Endodermal cell (in vitro differentiated cells): ENCODE measurements around the gene CEP170. TPM values are rescaled to one million over a fixed set of nuclear protein-coding genes. Genes with fewer than 3 reads are reported as not detected.

Source experiments
- DNase-seq: peaks from one replicate; pipeline ENCODE4 v3.0.0-alpha.2; 2017
- H3K27ac ChIP-seq: 2 replicates; pipeline ENCODE4 v1.5.1; 2013; ENCODE audit warnings: mild to moderate bottlenecking, low read depth, low read length, moderate library complexity
- H3K27me3 ChIP-seq: 2 replicates; pipeline ENCODE4 v1.6.1; 2013; ENCODE audit warnings: mild to moderate bottlenecking, low read length, moderate library complexity; ENCODE audit not compliant: insufficient read depth, control insufficient read depth, poor library complexity, severe bottlenecking
- H3K36me3 ChIP-seq: 2 replicates; pipeline ENCODE4 v1.7.0; 2013; ENCODE audit warnings: mild to moderate bottlenecking, low read length, moderate library complexity; ENCODE audit not compliant: control insufficient read depth, insufficient read depth
- H3K4me1 ChIP-seq: one replicate; pipeline ENCODE4 v1.7.0; 2013; ENCODE audit warnings: low read length; ENCODE audit not compliant: control insufficient read depth, insufficient read depth
- H3K4me3 ChIP-seq: 2 replicates; pipeline ENCODE4 v1.5.1; 2013; ENCODE audit warnings: mild to moderate bottlenecking, low read length, moderate library complexity
- H3K9ac ChIP-seq: 2 replicates; pipeline ENCODE4 v1.6.1; 2013; ENCODE audit warnings: mild to moderate bottlenecking, low read length, moderate library complexity; ENCODE audit not compliant: poor library complexity, severe bottlenecking; ENCODE audit errors: extremely low read depth
- H3K9me3 ChIP-seq: 2 replicates; pipeline ENCODE4 v1.6.1; 2013; ENCODE audit warnings: mild to moderate bottlenecking, low read length, moderate library complexity; ENCODE audit not compliant: control insufficient read depth
- H3K27ac Mint-ChIP-seq: 2 replicates; pipeline ENCODE4 v1.8.0; 2020; ENCODE audit warnings: mixed read lengths
- H3K27me3 Mint-ChIP-seq: 2 replicates; pipeline ENCODE4 v1.8.0; 2021; ENCODE audit warnings: mild to moderate bottlenecking, mixed read lengths; ENCODE audit not compliant: insufficient read depth
- H3K36me3 Mint-ChIP-seq: 2 replicates; pipeline ENCODE4 v1.8.0; 2020; ENCODE audit warnings: low read depth, mixed read lengths
- H3K4me1 Mint-ChIP-seq: 2 replicates; pipeline ENCODE4 v1.8.0; 2020; ENCODE audit warnings: mixed read lengths
- H3K4me3 Mint-ChIP-seq: 2 replicates; pipeline ENCODE4 v1.8.0; 2020; ENCODE audit warnings: mild to moderate bottlenecking, moderate library complexity, mixed read lengths
- H3K9me3 Mint-ChIP-seq: 2 replicates; pipeline ENCODE4 v1.8.0; 2020; ENCODE audit warnings: mild to moderate bottlenecking, mixed read lengths
- CTCF ChIP-seq: fragments of 200-600 bp; sonication (generic); conservative IDR thresholded peaks from 2 replicates; pipeline ENCODE4 v1.5.0; 2021; ENCODE audit warnings: antibody characterized with exemption, mild to moderate bottlenecking
- WGBS, 2 experiments: methylation state at CpG; one replicate each; pipeline versions ENCODE4 v1.1.5 to v1.1.7; 2013; ENCODE audit warnings: missing lambda C conversion rate in 2 of 2, mixed read lengths in 1 of 2; ENCODE audit not compliant: insufficient coverage in 1 of 2, insufficient read length in 1 of 2; 5-methylcytosine and 5-hydroxymethylcytosine counted together
- total RNA-seq, 2 donors: library from RNA; stranded (reverse); fragmentation: NEBNext Ultra II Directional in 1 of 2; extraction: Animal tissue kit (Norgen Biotek cat#: 25700) in 1 of 2; gene quantifications; 2 replicates in 1 of 2; 3 replicates in 1 of 2; pipeline ENCODE4 v1.2.1, GENCODE V29; 2021

Gene CEP170
- total RNA-seq, 2 donors from 2014 or later, result 85.7 to 99.8 TPM

- no peak for DNase-seq
- 86 to 96% methylated on average over 6 to 7 of the region's 7 CpGs for WGBS, 2 experiments
- no peak for TF ChIP-seq CTCF
- Histone ChIP-seq H3K27ac (no peak overlapping the region), H3K4me1 (peaks cover 4% of the 10 kb centered on the region), H3K9ac (no peak overlapping the region), H3K9me3 (no peaks in the 10 kb centered on the region), H3K36me3 (no peaks in the 10 kb centered on the region), H3K4me3 (no peak overlapping the region), H3K27me3 (no peaks in the 10 kb centered on the region)
- Mint-ChIP-seq H3K4me1 (peaks cover 6% of the 10 kb centered on the region), H3K36me3 (no peaks in the 10 kb centered on the region), H3K9me3 (no peaks in the 10 kb centered on the region), H3K4me3 (no peak overlapping the region), H3K27me3 (no peaks in the 10 kb centered on the region), H3K27ac (no peak overlapping the region)
These were observed 3.6 kb upstream of the CEP170 start for GRCh38 chr1:243258731-243259130.

GRCh38 chr1:243257189-243257588 is 2.1 kb upstream of the CEP170 start:
- Mint-ChIP-seq H3K4me3 (no peak overlapping the region), H3K36me3 (no peaks in the 10 kb centered on the region), H3K4me1 (peaks cover 13% of the 10 kb centered on the region), H3K27ac (no peak overlapping the region), H3K27me3 (no peaks in the 10 kb centered on the region), H3K9me3 (no peaks in the 10 kb centered on the region)
- no peak overlapping the region for H3K27ac ChIP-seq
- H3K9ac ChIP-seq, result no peak overlapping the region
- H3K4me1 ChIP-seq, result no peaks in the 10 kb centered on the region
- WGBS, 2 experiments, result 100% methylated on average over 1 of the region's 1 CpG
- no peaks in the 10 kb centered on the region for H3K36me3 ChIP-seq
- H3K4me3 ChIP-seq, result peak overlapping the region; percentile 95
- DNase-seq, result no peak
- no peaks in the 10 kb centered on the region for H3K9me3 ChIP-seq
- TF ChIP-seq CTCF, result no peak
- H3K27me3 ChIP-seq, result no peaks in the 10 kb centered on the region

GRCh38 chr1:243256590-243256989 is 1.5 kb upstream of the CEP170 start:
- Mint-ChIP-seq H3K27ac (peak overlapping the region; percentile 89), H3K4me3 (peak overlapping the region; percentile 97)

More at GRCh38 chr1:243256590-243256989, 1.5 kb upstream of the CEP170 start:
- DNase-seq, result no peak
- H3K4me3 ChIP-seq, result peak overlapping the region; percentile 95
- H3K27me3 ChIP-seq, result no peaks in the 10 kb centered on the region
- H3K27me3 Mint-ChIP-seq, result no peaks in the 10 kb centered on the region
- peak overlapping the region; percentile 56 for H3K9ac ChIP-seq
- no peak for TF ChIP-seq CTCF
- no peaks in the 10 kb centered on the region for H3K4me1 ChIP-seq
- H3K27ac ChIP-seq, result no peak overlapping the region
- no peaks in the 10 kb centered on the region for H3K9me3 ChIP-seq
- no peaks in the 10 kb centered on the region for H3K36me3 Mint-ChIP-seq
- H3K4me1 Mint-ChIP-seq, result peaks cover 19% of the 10 kb centered on the region
- 66% methylated on average over 2 of the region's 2 CpGs; no CpG with 5 or more reads in 1 of the 2 experiments for WGBS, 2 experiments
- no peaks in the 10 kb centered on the region for H3K36me3 ChIP-seq
- no peaks in the 10 kb centered on the region for H3K9me3 Mint-ChIP-seq
